ENCODE data around the gene NUP210L.

Gene NUP210L

DNA sequence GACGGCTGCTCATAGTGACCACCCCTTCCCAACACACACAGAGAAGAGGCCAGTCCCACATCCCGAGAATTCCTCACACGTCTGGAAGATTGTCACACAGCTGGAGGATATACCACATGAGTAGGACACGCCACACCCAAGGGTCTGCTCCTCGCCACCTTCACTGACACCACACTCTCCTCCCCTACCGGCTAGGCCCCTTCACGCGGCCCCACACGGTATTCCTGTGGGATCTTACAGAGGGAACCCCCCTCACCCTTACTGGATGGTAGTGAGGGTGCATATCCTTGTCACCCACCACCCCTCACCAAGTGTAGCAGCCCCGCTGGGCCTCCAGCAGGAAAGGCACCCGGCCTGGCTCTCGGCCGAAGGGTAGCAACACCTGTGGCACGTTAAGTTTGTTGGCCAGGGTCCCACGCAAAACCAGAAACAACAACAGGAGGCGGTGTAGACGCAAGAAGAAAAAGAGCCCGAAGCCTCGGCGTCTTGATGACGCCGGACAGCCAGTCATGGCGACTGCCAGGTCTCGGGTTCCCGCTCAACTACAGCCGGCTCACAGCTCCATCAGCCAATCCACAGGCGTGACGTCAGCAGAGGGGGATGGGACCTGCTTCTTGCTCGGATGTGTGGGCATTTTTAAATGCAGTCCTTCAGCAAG, at the start of gene NUP210L:
Gene NUP210L (minus strand): TSS at position 540 of the 658 bp plus-strand sequence.
- peak; percentile 46 for DNase-seq (ENCODE audit: low spot score)

DNA sequence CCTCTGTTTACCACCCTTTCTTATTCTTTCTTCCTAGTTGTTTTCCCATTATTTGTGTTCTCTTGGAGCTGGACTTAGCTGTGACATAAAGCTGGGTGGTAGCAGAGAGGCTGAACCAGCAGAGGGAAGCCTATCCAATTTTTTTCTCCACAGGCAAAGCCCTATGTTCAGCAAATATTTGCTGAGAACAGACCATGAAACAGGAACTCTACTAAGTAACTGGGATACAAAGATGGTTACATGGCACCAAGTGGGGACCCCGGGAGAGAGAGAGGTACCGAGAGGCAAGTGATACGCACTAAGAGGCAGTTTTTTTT, 44.6 kb upstream of the NUP210L start:
- peak; percentile 25 for DNase-seq (ENCODE audit: low spot score)

DNA sequence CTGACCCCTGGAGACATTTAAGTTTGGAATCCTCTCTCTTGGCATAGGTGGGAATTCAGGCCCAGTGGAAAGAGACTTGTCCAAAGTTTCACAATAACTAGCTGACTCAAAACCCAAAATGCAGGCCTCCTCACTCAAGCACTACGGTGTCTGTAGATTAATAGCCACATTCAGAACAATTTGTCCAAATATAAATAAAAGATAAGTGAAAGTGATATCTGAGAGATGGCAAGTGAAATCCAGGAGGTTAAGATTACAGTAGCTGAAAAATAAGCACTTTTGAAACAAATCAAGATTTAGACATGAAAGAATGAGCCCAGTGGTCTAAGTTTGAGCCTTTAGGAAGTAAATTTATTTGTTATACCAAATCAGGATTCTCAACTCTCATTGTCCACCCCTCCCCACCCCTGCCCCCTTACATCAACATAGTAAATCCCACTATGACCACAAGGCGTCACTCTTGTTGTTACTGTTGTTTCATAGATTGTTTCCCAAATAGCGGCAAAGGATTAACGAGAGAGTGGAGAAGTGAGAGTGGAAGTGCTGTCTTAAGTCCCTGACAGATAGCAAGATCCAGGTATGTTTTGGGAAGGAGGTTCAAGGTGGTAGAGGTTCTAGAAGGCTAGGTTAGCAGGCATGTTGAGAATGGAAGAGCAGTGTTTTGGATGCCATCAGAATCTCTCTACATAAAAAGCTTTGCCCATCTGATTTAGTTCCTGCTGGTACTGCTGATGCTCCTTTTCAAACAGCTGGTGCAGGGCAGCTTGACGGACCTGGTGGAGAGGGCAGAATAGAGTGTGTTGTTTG, 44.1 kb upstream of the NUP210L start:
- DNase-seq (ENCODE audit: low spot score): peak; percentile 71

DNA sequence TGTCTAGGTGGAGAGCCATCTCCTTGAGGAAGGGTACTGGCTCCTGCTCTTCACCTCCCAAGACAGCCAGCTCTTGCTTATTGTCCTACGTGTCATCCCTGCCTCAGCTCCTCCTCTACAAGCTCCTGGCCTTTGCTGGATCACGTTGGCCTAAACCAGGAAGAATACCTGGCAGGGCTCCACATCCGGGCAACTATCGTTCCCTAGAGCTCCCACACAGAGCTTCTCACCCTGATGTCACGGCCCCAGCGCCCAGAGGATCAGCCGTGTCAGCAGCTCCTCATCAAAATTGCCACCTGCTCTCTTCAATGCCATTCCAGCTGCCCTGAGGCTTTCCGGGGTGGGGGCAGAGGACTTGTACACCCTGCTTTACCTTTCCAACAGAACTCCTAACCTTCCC, 38.9 kb upstream of the NUP210L start:
- DNase-seq (ENCODE audit: low spot score): no peak

DNA sequence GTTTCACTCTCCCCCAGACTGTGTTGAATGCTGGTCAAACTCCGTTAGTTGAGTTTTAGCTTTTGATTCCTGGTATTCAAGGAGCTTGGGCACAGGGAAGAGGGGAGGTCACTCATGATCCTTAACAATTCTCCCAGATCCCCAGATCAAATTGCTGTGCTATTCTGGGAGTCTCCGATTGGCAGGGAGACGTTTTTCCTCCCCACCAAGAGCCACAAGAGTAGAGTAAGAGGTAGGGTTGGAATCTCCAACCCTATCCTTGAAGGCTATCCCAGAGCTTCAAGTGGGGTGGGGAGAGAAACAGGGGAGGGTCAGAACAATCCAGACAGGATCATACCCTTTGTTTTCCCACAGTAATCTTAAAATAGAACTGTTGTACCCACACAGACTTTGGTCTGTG, 37.6 kb upstream of the NUP210L start:
- DNase-seq (ENCODE audit: low spot score): no peak

DNA sequence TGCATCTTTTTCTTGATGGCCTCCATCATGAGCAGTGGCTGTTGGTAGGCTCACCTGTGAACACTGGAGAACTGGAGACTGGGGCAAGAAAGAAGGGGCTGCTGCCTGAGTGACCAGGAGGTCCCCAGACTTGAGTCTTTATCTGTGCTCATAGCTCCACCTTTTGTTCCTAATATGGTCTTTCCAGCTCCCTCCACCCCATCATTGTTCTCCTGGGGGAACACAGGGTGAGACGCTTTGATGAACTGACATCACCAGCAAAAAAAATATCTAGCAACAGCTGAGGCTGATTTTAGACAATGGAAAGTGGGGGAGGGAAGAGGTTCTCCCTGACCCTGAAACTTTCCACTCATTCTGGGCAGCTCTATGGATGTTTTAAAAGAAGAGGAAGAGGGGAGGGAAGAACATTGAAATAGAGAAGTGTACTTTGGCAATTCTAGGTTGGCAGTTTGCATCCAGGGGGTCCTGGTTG, 37.2 kb upstream of the NUP210L start, which contains the start of gene TPM3:
Gene TPM3 (minus strand): TSS at position 111 of the 472 bp plus-strand sequence. CDS start 82 bp downstream, at position 29.
- no peak for DNase-seq (ENCODE audit: low spot score)

DNA sequence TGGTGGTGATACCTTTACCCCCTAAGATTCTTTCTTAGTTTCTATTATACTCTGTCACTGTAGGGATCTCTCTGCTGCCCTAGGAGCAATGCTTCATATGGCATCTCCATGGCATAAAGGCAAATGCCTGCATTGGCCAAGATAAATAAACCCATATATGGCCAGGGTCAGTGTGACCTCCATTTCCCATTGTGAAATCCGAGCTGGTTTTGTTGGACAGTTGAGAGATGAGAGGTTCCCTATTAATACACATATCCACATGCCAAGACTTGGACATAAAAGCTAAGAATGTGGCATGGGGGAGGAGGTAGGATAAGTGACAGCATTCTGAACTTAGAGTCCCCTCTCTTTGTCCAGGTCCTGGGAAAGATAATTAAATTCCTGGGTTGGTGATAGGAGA, 35.7 kb upstream of the NUP210L start:
- DNase-seq (ENCODE audit: low spot score): no peak

DNA sequence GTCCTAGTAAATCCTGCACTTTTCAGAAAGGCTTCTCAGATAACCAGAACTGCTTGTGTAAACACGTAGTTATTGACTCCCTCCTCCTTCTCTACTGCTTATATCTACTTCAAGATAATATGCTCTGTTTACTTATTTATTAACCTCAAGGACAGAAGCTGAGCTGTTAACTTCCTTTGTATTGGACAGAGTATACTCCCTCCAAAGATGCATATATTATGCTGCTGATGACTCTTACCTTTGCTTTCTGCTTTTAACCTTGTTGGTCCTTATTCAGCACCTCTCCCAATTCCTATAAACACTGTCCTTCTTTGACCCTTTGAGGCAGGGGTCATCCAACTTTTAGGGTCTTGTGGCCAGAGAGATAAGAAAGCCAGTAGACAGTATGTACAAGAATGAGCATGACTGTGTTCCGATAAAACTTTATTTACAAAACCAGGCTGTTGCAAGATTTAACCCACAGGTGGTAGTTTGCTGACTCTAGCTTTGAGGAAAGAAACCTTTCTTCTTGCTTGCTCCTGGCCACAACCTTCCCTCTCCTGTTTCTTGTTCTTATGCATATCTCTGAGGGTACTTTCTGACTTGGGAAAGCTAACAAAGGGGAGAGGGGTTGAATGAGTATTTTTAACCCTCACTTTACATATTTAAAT, 32.1 kb upstream of the NUP210L start:
- DNase-seq (ENCODE audit: low spot score): no peak

DNA sequence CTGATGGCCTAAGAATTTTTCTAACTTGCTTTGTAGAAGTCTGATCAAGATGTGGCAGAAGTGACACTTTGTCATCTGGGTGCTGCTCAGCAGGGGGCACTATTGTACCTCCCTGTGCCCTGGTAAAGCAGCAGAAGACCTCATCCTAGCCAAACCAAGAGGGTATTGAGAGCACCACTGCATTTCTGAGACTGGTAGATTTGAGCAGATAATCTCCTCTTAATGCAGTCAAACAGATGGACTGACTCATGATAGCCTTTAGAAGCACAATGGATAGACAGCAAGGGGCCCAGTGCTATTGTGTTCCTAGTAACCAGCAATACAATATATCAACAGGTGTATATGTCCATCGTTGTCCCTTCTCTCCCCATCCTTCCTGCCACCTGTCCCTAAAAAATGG, 31.3 kb upstream of the NUP210L start:
- DNase-seq (ENCODE audit: low spot score): peak; percentile 44

DNA sequence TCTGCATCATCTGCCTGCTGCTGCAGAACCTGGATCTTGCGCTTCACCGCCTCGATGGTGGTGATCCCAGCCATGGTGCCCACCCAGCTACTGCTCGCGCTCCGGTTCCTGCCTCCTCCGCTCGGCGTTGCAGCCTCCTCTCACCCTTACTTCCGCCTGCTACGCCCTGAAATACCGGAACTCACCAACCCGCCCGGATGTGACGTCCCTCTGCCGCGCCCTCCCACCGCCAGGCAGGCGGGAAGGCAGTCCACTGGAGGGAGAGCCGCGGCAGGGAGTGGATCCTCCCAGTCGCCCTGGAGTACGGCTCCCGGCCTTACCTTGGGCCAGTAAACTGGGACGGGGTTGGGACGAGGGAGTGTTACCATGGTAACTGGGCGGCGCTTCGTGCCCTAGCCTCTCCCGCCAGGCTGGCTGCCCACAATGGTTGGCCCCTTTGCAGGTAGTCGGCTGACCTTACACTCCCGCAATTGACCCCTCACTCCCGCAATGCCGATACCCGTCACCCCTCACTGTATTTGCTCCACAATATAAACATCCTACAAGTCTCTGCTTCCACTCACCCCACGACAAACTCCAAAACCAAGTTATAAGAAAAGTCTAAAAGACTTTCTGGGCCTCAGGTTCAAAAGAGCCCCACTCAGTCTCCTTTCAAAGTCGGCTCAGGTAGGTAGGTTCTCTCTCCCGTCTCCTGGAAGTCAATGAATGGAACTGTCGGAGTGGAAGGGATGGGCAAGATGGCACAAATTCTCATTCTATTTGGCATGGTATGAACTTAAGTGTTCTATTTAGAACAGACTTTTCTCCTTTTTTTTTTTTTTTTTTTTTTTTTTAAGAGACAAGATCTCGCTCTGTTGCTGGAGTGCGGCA, 28.4 kb upstream of the NUP210L start:
- DNase-seq (ENCODE audit: low spot score): peak; percentile 98

DNA sequence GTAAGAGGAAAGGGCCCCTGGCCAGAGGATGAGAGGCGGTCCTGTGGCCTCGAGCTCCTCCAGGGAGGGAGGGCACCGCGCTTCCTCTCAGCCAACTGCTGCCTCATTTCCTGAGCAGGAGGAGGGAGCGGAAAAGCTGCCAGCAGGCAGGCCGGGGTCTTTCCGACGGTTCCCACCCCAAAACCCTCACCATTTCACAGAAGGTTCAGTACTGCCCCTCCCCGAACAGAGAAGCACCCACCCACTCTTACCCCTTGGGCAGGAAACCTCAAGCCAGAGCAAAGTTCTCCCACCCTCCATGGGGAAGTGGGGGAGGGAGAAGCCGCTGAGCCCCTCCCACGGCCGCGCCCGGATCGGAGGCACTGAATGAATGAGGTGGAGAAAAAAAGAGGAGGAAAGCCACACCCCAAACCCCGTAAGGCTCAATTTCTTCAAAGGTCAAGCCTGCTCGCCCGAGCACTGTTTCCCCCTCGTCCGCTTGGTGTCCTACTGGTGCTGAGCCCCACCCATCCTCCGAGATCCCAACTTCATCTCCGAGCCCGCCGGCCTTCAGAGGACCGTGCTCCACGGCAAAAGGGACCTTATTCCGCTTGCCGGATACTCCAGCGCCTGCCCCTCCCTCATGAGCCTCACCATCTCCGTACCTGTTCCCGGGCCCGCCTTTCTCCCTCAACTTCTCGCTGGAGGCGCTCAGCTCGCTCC, 27.6 kb upstream of the NUP210L start:
- peak; percentile 56 for DNase-seq (ENCODE audit: low spot score)

DNA sequence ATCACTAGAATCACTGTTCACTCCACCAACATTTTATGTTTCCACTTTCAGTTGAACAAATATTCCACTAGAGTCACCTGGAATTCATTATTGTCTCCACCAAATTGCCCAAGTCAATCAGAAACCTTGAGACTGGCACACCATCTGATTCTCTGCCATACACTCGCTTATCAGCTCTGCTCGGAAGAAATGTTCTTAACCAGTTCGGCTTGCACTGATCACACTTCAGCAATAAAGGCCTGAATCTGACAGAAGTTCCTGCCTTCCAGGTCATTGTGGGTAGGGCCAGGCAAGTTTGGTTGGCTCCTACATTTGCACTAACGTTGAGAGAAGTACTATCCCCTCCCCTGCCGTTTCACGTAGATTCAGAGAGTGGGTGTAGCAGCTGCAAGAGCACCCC, 27.1 kb upstream of the NUP210L start:
- DNase-seq (ENCODE audit: low spot score): no peak

DNA sequence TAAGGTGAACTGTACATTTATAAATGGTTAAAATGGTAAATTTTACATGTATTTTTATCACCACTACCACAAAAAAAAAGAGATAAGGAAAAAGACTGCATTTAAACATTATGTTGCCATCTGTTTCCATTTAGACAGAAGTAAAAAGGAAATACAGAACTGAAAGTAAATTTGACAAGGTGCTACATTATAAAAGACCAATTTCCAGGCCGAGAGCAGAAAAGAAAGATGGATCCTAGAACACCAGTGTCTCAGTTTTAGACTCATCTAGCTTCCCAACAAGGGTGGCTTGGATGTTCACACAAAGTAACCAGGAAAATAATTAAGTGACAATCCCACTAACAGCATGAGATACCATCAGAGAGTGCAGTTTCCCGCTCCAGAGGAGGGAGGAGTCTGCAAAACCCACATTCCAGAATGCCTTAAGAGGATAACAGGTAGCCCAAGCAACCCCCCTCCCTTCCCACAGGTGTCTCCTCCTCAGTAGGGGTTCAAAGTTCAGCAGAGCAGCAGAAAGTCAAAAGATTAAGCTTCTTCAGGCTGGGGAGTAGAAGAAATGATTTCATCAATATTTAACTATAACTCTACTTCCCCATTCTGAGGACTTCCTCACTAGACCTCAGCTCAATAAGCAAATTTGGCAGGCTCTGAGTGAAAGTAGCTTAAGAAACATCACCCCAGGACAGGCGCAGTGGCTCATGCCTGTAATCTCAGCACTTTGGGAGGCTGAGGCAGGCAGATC, 25.2 kb upstream of the NUP210L start:
- DNase-seq (ENCODE audit: low spot score): no peak

DNA sequence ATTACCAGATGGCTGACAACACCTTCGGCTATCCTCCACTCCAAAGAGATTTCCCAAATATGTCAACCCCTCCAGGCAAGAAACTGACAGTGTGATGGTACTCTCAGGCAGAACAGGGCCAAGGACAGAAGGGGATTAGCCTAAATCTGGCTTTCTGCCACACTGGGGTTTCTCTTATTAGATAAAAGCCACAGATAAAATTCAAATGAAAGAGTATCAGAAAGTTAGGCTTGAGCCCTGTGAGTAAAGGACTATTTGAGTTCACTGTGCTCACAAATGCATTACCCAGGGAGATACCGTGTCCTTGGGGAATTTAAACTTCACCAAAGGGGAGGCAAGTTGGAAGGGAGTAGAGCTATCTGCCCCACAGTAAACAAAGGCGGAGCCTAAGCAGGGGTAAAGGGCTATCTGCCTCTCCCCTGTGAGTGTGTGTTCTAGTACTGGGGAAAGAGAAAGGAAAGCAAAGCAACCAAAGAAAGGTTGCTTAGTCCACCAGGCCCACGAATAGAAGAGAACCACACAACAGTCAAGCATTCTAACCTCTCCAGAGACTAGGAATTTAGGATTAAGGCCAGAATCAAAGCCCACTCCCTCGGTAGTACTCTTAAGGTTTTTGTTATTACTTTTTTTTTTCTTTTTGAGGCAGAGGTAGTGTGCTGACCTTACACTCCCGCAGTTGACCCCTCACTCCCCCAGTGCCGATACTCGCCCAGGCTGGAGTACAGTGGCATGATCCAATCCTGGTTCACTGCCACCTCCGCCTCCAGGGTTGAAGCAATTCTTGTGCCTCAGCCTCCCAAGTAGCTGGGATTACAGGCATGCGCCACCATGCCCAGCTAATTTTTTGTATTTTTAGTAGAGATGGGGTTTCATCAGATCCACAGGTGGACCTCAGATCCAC, 24.3 kb upstream of the NUP210L start:
- no peak for DNase-seq (ENCODE audit: low spot score)

DNA sequence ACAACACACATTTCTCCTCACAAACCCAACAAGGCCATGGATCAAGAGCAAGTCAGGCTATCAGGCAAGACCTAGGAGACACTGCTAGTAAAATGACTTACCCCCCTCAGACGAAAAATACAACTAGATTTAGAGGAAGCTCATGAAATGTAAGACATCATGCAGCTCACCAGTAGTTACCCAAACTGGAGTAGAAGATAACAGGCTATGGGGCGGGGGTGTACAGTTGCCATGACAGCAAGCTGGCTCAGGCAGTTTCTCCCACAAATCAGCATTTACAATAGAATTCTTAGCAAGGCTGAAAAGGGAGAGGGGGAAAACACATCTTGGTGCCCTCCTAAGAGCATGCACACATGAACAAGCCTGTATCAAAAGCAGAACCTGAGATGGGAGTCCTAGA, 23.1 kb upstream of the NUP210L start:
- no peak for DNase-seq (ENCODE audit: low spot score)

DNA sequence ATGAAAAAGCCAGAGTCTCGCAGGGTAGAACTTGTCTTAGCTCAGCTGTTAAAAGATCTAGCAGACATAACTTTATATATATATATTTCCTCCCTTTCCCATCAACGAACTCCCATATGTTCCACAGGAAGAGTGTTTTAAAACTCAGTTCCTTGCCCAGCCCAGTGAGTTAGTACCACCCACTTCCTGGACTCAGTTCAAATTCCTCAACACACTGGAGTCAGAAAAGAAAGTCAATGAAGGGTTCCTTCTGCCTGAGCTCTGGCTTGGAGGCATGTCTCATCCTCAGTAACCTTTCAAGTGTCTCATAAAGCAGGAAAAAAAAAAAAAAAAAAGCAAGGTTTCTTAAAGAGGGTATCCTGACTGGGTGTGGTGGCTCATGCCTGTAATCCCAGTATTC, 21.5 kb upstream of the NUP210L start:
- DNase-seq (ENCODE audit: low spot score): no peak

DNA sequence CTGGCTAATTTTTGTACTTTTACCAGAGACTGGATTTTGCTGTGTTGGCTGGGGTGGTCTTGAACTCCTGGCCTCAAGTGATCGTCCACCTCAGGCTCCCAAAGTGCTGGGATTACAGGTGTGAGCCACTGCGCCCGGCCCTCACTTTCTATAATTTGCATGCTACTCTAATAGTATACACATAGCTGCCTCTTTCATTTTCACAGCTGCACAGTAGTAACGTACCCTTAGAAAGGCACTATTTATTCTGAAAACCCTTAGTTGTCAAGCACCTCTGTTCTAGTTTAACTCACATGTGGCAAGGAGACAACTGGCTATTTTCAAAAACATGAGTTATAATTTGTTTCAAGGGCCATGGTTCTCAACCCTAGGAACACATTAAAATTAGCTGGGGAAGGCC, 19.8 kb upstream of the NUP210L start:
- no peak for DNase-seq (ENCODE audit: low spot score)

DNA sequence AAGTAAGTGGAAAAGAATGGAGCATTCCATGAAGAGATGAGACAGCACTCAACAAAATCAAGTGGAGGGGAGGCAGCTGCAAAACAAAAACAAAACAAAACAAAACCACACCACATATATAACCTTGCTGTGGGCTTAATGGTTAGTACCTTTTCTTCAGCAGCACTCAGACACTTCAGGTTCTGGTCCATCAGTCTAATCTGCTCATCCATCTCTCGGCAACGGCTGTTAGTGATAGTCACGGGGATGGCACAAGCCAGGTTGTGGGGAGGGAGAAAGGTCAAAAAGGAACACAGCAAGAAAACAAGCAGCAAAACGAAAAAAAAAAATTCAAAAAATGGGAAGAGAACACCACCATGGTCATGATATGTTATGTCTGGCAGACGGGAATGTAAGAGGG, 17.0 kb upstream of the NUP210L start:
- no peak for DNase-seq (ENCODE audit: low spot score)

DNA sequence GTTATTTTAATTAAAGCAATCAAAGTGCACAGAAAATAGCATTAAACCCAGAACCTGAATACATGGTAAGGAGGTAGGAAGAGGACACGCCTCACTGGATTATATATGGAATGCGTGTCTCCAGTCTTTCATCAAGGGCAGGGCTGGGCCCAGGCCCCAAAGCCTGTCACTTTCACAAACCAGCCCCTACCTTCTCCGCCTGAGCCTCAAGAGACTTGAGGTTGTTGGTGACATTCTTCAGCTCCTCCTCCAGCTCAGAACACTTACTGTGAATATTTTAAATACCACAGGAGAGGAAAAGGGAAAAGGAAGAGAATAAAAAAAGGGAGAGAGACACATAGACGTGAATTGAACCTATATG, 16.3 kb upstream of the NUP210L start:
- DNase-seq (ENCODE audit: low spot score): no peak
